Tibial nerve (tissue), 3 donors: ENCODE data around the gene PANX2.
A peak's percentile ranks its signal among the peaks of the same experiment; 100 is the strongest.

ENCODE experiments used
- CTCF ChIP-seq, 5 experiments: fragments of 200-600 bp in 3 of 5; fragments of 450-650 bp in 2 of 5; sonication (generic) in 3 of 5; IDR thresholded peaks; one replicate each; pipeline ENCODE4 v1.5.1; 2016 to 2019; ENCODE audit warnings: antibody characterized with exemption in 5 of 5, mild to moderate bottlenecking in 3 of 5, moderate library complexity in 2 of 5
- POLR2A ChIP-seq, 2 donors: fragments of 450-650 bp; IDR thresholded peaks; one replicate each; pipeline ENCODE4 v1.6.1; 2017; ENCODE audit warnings: antibody characterized with exemption in 2 of 2, mild to moderate bottlenecking in 2 of 2, moderate library complexity in 2 of 2

- TF ChIP-seq CTCF (IDR thresholded peaks at IDR 0.05) (peak; percentile 25 to 50 (median 40)), POLR2A (IDR thresholded peaks at IDR 0.05) (no peak)
Measured at GRCh38 chr22:50190182-50190940, 19.8 kb downstream of the PANX2 start.
